DND-41 (cell line): Measurements from ENCODE around the gene ADGRB3.

Experiments
- CTCF ChIP-seq: IDR thresholded peaks from 2 replicates; pipeline ENCODE4 v1.5.1; 2012; ENCODE audit warnings: borderline replicate concordance, low read length, moderate library complexity, mild to moderate bottlenecking; ENCODE audit not compliant: poor library complexity, severe bottlenecking; ENCODE audit errors: extremely low read depth
- EZH2 ChIP-seq: IDR thresholded peaks from 3 replicates; pipeline ENCODE4 v1.6.1; 2012; ENCODE audit warnings: borderline replicate concordance, low read depth, mild to moderate bottlenecking, moderate library complexity, low read length, inconsistent platforms; ENCODE audit not compliant: severe bottlenecking

DNA sequence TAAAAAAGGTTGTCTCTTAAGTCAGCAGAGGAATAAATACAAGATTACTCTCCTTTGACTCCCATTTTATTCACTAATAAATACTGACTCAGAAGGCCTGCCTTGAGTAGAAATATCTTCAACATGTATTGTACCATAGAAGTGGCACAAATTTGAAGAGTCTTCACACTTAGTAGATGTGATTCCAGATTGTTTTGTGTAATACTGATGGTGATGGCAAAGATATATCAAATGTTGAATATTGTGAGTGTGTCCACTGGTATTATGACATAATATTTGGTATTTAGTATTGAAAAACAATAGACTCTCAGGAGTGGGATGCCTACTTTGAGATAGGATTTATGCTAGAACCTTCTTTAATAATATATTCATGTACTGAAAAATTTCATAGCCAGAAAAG lies 7.0 kb downstream of the ADGRB3 start:
- TF ChIP-seq CTCF (no peak), EZH2 (no peak)
